Mesothelial cell of epicardium (in vitro differentiated cells): ENCODE data around the gene GRIA1. TPM values are rescaled to one million over a fixed set of nuclear protein-coding genes. Genes with fewer than 3 reads are reported as not detected.

Experiments
- DNase-seq, 2 experiments: peaks; one replicate each; pipeline ENCODE4 v3.0.0; 2021; ENCODE audit warnings: low spot score in 2 of 2; ENCODE audit not compliant: unreplicated experiment in 2 of 2
- H3K27ac Mint-ChIP-seq: 2 replicates; pipeline ENCODE4 v1.8.0; 2021; ENCODE audit warnings: mixed read lengths
- H3K27me3 Mint-ChIP-seq: 2 replicates; pipeline ENCODE4 v1.8.0; 2021; ENCODE audit warnings: low read depth, mixed read lengths
- H3K36me3 Mint-ChIP-seq: 2 replicates; pipeline ENCODE4 v1.8.0; 2021; ENCODE audit warnings: mixed read lengths
- H3K4me1 Mint-ChIP-seq: 2 replicates; pipeline ENCODE4 v1.8.0; 2021; ENCODE audit warnings: mixed read lengths
- H3K4me3 Mint-ChIP-seq: 2 replicates; pipeline ENCODE4 v1.8.0; 2021; ENCODE audit warnings: mild to moderate bottlenecking, moderate library complexity, mixed read lengths
- H3K9me3 Mint-ChIP-seq: 2 replicates; pipeline ENCODE4 v1.8.0; 2021; ENCODE audit warnings: mixed read lengths
- total RNA-seq: library from RNA; stranded (reverse); gene quantifications from 3 replicates; pipeline ENCODE4 v1.2.1, GENCODE V29; 2021
- TF ChIP-seq, protein P1 (sequence below): fragments of 200-600 bp; sonication (generic); IDR thresholded peaks from one replicate; pipeline ENCODE4 v1.5.0; 2021; ENCODE audit warnings: antibody characterized with exemption; ENCODE audit not compliant: unreplicated experiment

Gene GRIA1
- total RNA-seq, 1 donor from 2014 or later, result 1.3 TPM

DNA sequence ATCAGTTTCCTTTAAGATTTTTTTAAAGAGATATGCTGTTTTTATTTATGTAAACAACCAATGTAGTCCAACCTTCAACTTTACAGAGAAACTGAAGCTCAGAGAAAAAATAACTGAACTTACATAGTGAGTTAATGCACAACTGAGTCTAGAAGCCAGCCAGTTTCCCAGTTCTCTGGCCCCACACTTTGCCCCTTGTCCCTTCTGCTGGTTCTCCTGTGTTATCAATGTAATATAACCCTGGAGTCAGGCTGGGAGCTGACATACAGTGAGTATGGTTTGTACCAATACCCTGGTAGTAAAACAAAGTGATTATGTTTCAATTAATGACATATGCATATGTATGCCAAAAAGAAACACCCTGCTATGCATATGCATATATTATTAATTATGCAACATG lies 32.2 kb upstream of the GRIA1 start:
- TF ChIP-seq, protein P1, sequence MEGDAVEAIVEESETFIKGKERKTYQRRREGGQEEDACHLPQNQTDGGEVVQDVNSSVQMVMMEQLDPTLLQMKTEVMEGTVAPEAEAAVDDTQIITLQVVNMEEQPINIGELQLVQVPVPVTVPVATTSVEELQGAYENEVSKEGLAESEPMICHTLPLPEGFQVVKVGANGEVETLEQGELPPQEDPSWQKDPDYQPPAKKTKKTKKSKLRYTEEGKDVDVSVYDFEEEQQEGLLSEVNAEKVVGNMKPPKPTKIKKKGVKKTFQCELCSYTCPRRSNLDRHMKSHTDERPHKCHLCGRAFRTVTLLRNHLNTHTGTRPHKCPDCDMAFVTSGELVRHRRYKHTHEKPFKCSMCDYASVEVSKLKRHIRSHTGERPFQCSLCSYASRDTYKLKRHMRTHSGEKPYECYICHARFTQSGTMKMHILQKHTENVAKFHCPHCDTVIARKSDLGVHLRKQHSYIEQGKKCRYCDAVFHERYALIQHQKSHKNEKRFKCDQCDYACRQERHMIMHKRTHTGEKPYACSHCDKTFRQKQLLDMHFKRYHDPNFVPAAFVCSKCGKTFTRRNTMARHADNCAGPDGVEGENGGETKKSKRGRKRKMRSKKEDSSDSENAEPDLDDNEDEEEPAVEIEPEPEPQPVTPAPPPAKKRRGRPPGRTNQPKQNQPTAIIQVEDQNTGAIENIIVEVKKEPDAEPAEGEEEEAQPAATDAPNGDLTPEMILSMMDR, result no peak
- Mint-ChIP-seq H3K4me3 (no peak overlapping the region), H3K36me3 (no peaks in the 10 kb centered on the region), H3K9me3 (no peaks in the 10 kb centered on the region), H3K27me3 (peaks cover 8% of the 10 kb centered on the region), H3K4me1 (peaks cover 9% of the 10 kb centered on the region), H3K27ac (no peak overlapping the region)
- DNase-seq, result no peak

DNA sequence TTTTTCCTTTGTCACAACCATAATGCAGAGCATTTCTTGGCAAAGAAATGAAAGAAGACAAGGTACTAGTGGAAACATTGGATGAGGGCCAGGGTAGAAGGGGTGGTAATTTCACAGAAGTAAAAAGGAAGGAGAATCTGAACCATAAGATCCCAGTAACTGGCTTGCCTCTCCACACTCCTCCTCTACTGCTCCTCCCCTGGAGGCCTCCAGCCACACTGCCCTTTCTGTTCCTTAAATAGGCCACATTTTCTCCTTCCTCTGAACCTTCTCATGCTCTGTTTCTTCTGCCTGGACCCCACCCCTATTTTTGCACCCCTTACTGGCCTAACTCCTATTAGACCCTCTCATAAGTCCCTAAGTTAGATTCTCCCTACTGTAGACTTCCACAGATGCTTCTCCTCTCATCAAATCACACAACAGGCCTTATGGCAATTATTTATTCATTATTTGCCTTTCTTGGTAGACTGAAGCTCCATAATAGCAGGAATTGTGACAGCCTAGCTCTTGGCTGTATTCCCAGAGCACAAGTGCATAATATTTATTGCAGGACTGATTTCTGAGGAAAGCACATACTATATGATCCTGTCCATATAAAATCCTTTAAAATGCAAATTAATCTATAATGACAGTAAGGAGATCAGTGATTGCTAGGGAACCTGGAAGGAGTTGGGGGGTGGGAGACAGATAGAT lies 31.3 kb upstream of the GRIA1 start:
- Mint-ChIP-seq H3K4me3 (no peak overlapping the region), H3K27me3 (peaks cover 8% of the 10 kb centered on the region), H3K36me3 (no peaks in the 10 kb centered on the region), H3K27ac (peak overlapping the region; percentile 20), H3K9me3 (no peaks in the 10 kb centered on the region), H3K4me1 (peaks cover 9% of the 10 kb centered on the region)
- TF ChIP-seq, protein P1, result no peak
- no peak for DNase-seq

DNA sequence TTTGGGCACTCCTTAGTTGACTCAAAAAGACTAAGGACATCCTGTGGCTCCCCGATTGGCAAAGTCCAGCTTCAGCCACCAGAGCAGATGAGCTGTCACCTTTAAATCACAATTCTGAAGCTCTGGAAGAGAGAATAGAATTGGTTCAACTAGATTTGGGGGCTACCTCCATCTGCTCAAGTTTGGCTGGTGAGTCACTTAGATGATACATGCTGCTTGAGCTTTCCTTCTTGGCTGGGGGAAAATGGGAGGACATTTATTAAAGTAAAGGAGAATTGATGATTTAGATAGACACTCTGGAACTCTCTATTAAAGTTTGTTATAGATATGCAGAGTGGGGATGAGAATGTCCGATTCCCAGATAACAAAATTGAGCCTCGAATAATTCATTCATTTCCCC lies 30.0 kb upstream of the GRIA1 start:
- TF ChIP-seq, protein P1, result no peak
- Mint-ChIP-seq H3K4me3 (no peak overlapping the region), H3K36me3 (no peaks in the 10 kb centered on the region), H3K9me3 (no peaks in the 10 kb centered on the region), H3K27me3 (peaks cover 8% of the 10 kb centered on the region), H3K4me1 (peaks cover 9% of the 10 kb centered on the region), H3K27ac (no peak overlapping the region)
- no peak for DNase-seq

DNA sequence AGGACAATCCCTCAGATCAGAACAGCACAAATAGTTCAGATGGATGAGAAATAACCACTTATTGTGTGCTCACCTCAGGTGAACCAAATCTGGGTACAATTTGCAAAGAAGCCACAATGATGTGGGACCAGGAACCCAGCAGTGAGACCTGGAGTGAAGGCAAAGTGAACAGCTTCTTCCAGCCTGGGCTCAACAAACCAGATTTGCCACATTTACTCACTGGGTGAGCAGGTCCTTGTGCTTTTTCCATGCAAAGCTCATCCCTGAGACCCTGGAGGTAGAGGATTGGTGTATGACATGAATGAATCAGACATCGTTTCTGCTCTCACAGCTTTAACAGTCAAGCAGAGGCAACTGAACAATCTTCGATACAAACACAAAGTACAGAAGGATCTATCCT lies 29.1 kb upstream of the GRIA1 start:
- H3K27ac Mint-ChIP-seq, result no peak overlapping the region
- no peaks in the 10 kb centered on the region for H3K9me3 Mint-ChIP-seq
- H3K4me1 Mint-ChIP-seq, result peaks cover 9% of the 10 kb centered on the region
- no peak overlapping the region for H3K4me3 Mint-ChIP-seq
- peaks cover 8% of the 10 kb centered on the region for H3K27me3 Mint-ChIP-seq
- no peak for DNase-seq
- TF ChIP-seq, protein P1, result no peak
- no peaks in the 10 kb centered on the region for H3K36me3 Mint-ChIP-seq

DNA sequence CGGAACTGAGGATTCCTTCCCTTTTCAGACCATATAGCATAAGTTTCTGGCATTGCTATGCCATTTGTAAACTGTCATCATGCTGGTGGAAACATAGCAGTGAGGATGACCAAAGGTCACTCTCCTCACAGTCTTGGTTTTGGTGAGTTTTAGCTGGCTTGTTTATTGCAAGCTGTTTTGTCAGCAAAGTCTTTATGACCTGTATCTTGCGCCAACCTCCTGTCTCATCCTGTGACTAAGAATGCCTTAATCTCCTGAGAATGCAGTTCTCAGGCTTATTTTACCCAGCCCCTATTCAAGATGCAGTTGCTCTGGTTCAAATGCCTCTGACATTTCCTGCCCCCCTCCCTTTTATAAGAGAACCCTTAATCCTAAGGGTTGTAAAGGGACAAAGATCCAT lies 26.7 kb upstream of the GRIA1 start:
- Mint-ChIP-seq H3K27me3 (peaks cover 8% of the 10 kb centered on the region), H3K4me1 (peaks cover 7% of the 10 kb centered on the region), H3K36me3 (no peaks in the 10 kb centered on the region), H3K9me3 (no peaks in the 10 kb centered on the region), H3K27ac (no peak overlapping the region), H3K4me3 (no peak overlapping the region)
- DNase-seq, result no peak
- TF ChIP-seq, protein P1, result no peak
